Activated T-helper 17 cell treated with anti-CD3 and anti-CD28 coated beads, Interleukin-2, amount 50 U/mL, for 72 hours (primary cell): ENCODE results near the gene PYDC1. TPM values are rescaled to one million over a fixed set of nuclear protein-coding genes. Genes with fewer than 3 reads are reported as not detected.

Experiments used
- ATAC-seq: fragments of 150-1000 bp; cut with Tn5 transposase; replicated peaks from 2 replicates; pipeline ENCODE4 v1.10.0; 2021; ENCODE audit warnings: mild to moderate bottlenecking, moderate library complexity
- H3K27ac Mint-ChIP-seq: one replicate; pipeline ENCODE4 v1.8.0; 2022; ENCODE audit warnings: mixed read lengths
- H3K27me3 Mint-ChIP-seq: one replicate; pipeline ENCODE4 v1.8.0; 2022; ENCODE audit warnings: mixed read lengths
- H3K36me3 Mint-ChIP-seq: one replicate; pipeline ENCODE4 v1.8.0; 2022; ENCODE audit warnings: low read depth, mild to moderate bottlenecking, mixed read lengths
- H3K4me1 Mint-ChIP-seq: one replicate; pipeline ENCODE4 v1.8.0; 2022; ENCODE audit warnings: mixed read lengths
- H3K4me3 Mint-ChIP-seq: one replicate; pipeline ENCODE4 v1.8.0; 2022; ENCODE audit warnings: mild to moderate bottlenecking, mixed read lengths
- H3K9me3 Mint-ChIP-seq: one replicate; pipeline ENCODE4 v1.8.0; 2022; ENCODE audit warnings: mixed read lengths
- total RNA-seq, 2 donors: library from RNA; stranded (reverse); gene quantifications; one replicate each; pipeline ENCODE4 v1.2.3, GENCODE V29; 2022

The PYDC1 gene
- total RNA-seq, 2 donors from 2014 or later: 0.61 TPM; not detected in 1

- Mint-ChIP-seq H3K4me3 (no peak overlapping the region), H3K27me3 (no peaks in the 10 kb centered on the region), H3K36me3 (no peaks in the 10 kb centered on the region), H3K4me1 (no peaks in the 10 kb centered on the region), H3K27ac (no peak overlapping the region), H3K9me3 (no peaks in the 10 kb centered on the region)
- ATAC-seq: no peak
Observed at GRCh38 chr16:31242206-31242605, 25.3 kb upstream of the PYDC1 start.

- Mint-ChIP-seq H3K27ac (no peak overlapping the region), H3K36me3 (no peaks in the 10 kb centered on the region), H3K4me3 (no peak overlapping the region), H3K9me3 (no peaks in the 10 kb centered on the region), H3K4me1 (no peaks in the 10 kb centered on the region), H3K27me3 (no peaks in the 10 kb centered on the region)
- ATAC-seq: no peak
Observed at GRCh38 chr16:31238041-31238440, 21.1 kb upstream of the PYDC1 start.

GRCh38 chr16:31229501-31229900 is 12.6 kb upstream of the PYDC1 start:
- H3K4me1 Mint-ChIP-seq: no peaks in the 10 kb centered on the region
- no peaks in the 10 kb centered on the region for H3K9me3 Mint-ChIP-seq
- H3K27me3 Mint-ChIP-seq: no peaks in the 10 kb centered on the region
- no peak overlapping the region for H3K4me3 Mint-ChIP-seq
- no peak for ATAC-seq
- no peaks in the 10 kb centered on the region for H3K36me3 Mint-ChIP-seq
- H3K27ac Mint-ChIP-seq: no peak overlapping the region

GRCh38 chr16:31228206-31228605 is 11.3 kb upstream of the PYDC1 start:
- no peaks in the 10 kb centered on the region for H3K27me3 Mint-ChIP-seq
- H3K4me3 Mint-ChIP-seq: no peak overlapping the region
- H3K4me1 Mint-ChIP-seq: no peaks in the 10 kb centered on the region
- H3K36me3 Mint-ChIP-seq: no peaks in the 10 kb centered on the region
- no peak for ATAC-seq
- H3K27ac Mint-ChIP-seq: no peak overlapping the region
- no peaks in the 10 kb centered on the region for H3K9me3 Mint-ChIP-seq

- H3K4me3 Mint-ChIP-seq: no peak overlapping the region
- no peak for ATAC-seq
- no peak overlapping the region for H3K27ac Mint-ChIP-seq
- peaks cover 14% of the 10 kb centered on the region for H3K27me3 Mint-ChIP-seq
- no peaks in the 10 kb centered on the region for H3K9me3 Mint-ChIP-seq
- no peaks in the 10 kb centered on the region for H3K36me3 Mint-ChIP-seq
- H3K4me1 Mint-ChIP-seq: no peaks in the 10 kb centered on the region
Observed at GRCh38 chr16:31225193-31225592, 8.3 kb upstream of the PYDC1 start.

- no peak for ATAC-seq
- H3K27me3 Mint-ChIP-seq: peaks cover 14% of the 10 kb centered on the region
- no peaks in the 10 kb centered on the region for H3K9me3 Mint-ChIP-seq
- no peak overlapping the region for H3K27ac Mint-ChIP-seq
- H3K4me3 Mint-ChIP-seq: no peak overlapping the region
- no peaks in the 10 kb centered on the region for H3K36me3 Mint-ChIP-seq
- H3K4me1 Mint-ChIP-seq: no peaks in the 10 kb centered on the region
Observed at GRCh38 chr16:31224092-31224955, 7.4 kb upstream of the PYDC1 start.

- no peak for ATAC-seq
- Mint-ChIP-seq H3K36me3 (no peaks in the 10 kb centered on the region), H3K4me1 (no peaks in the 10 kb centered on the region), H3K27ac (no peak overlapping the region), H3K9me3 (no peaks in the 10 kb centered on the region), H3K4me3 (no peak overlapping the region), H3K27me3 (peaks cover 22% of the 10 kb centered on the region)
Observed at GRCh38 chr16:31223044-31223443, 6.1 kb upstream of the PYDC1 start.

GRCh38 chr16:31221357-31222160 is 4.6 kb upstream of the PYDC1 start:
- Mint-ChIP-seq H3K4me1 (no peaks in the 10 kb centered on the region), H3K4me3 (no peak overlapping the region), H3K27ac (no peak overlapping the region), H3K36me3 (no peaks in the 10 kb centered on the region), H3K27me3 (peaks cover 30% of the 10 kb centered on the region), H3K9me3 (no peaks in the 10 kb centered on the region)
- ATAC-seq: no peak

GRCh38 chr16:31219154-31219741 is 2.3 kb upstream of the PYDC1 start:
- no peaks in the 10 kb centered on the region for H3K9me3 Mint-ChIP-seq
- H3K4me1 Mint-ChIP-seq: peaks cover 4% of the 10 kb centered on the region
- no peaks in the 10 kb centered on the region for H3K36me3 Mint-ChIP-seq
- no peak overlapping the region for H3K27ac Mint-ChIP-seq
- no peak for ATAC-seq
- H3K27me3 Mint-ChIP-seq: peaks cover 36% of the 10 kb centered on the region
- H3K4me3 Mint-ChIP-seq: no peak overlapping the region

GRCh38 chr16:31217136-31217530 is 198 bp upstream of the PYDC1 start:
- peaks cover 4% of the 10 kb centered on the region for H3K4me1 Mint-ChIP-seq
- H3K27me3 Mint-ChIP-seq: peaks cover 39% of the 10 kb centered on the region
- H3K36me3 Mint-ChIP-seq: no peaks in the 10 kb centered on the region
- no peak for ATAC-seq
- peak overlapping the region; percentile 80 for H3K4me3 Mint-ChIP-seq
- no peak overlapping the region for H3K27ac Mint-ChIP-seq
- H3K9me3 Mint-ChIP-seq: no peaks in the 10 kb centered on the region

GRCh38 chr16:31215287-31216162 is 1.4 kb downstream of the PYDC1 start:
- H3K9me3 Mint-ChIP-seq: no peaks in the 10 kb centered on the region
- H3K27ac Mint-ChIP-seq: no peak overlapping the region
- peaks cover 25% of the 10 kb centered on the region for H3K27me3 Mint-ChIP-seq
- H3K36me3 Mint-ChIP-seq: no peaks in the 10 kb centered on the region
- peak overlapping the region; percentile 80 for H3K4me3 Mint-ChIP-seq
- peaks cover 10% of the 10 kb centered on the region for H3K4me1 Mint-ChIP-seq
- ATAC-seq: peak; percentile 60

- H3K36me3 Mint-ChIP-seq: no peaks in the 10 kb centered on the region
Observed at GRCh38 chr16:31214708-31215286, 2.1 kb downstream of the PYDC1 start.

GRCh38 chr16:31213877-31214707 is 2.8 kb downstream of the PYDC1 start, which contains the start of gene TRIM72:
TSS of gene TRIM72 (plus strand) at chr16:31214119. CDS start at chr16:31214739, 620 bp downstream.
- H3K9me3 Mint-ChIP-seq: no peaks in the 10 kb centered on the region
- H3K27me3 Mint-ChIP-seq: peaks cover 24% of the 10 kb centered on the region
- no peak for ATAC-seq
- peak within 1 kb of the TSS; percentile 80 for H3K4me3 Mint-ChIP-seq
- no peaks in the 10 kb centered on the region for H3K36me3 Mint-ChIP-seq
- peaks cover 10% of the 10 kb centered on the region for H3K4me1 Mint-ChIP-seq
- no peak within 1 kb of the TSS for H3K27ac Mint-ChIP-seq

More at GRCh38 chr16:31214708-31215286, 2.1 kb downstream of the PYDC1 start:
- Mint-ChIP-seq H3K4me1 (peaks cover 10% of the 10 kb centered on the region), H3K27me3 (peaks cover 25% of the 10 kb centered on the region), H3K27ac (no peak overlapping the region), H3K9me3 (no peaks in the 10 kb centered on the region), H3K4me3 (peak overlapping the region; percentile 80)
- no peak for ATAC-seq
